CD14-positive monocyte (primary cell): Measurements from ENCODE around the gene TUBG1. TPM values are rescaled to one million over a fixed set of nuclear protein-coding genes. Genes with fewer than 3 reads are reported as not detected.

Experiments used
- DNase-seq, 3 donors: peaks; one replicate each; pipeline ENCODE4 v3.0.0-alpha.2; 2011 to 2022
- H2AFZ ChIP-seq: 2 replicates; pipeline ENCODE4 v1.6.0; 2012; ENCODE audit warnings: mild to moderate bottlenecking, low read depth, low read length, inconsistent platforms; ENCODE audit not compliant: insufficient read depth, poor library complexity, severe bottlenecking
- H3K27ac ChIP-seq, 2 donors: 1 replicate in 1 of 2; 2 replicates in 1 of 2; pipeline ENCODE4 v1.5.1; 2012 to 2013; ENCODE audit warnings: low read length in 2 of 2, control low read depth in 1 of 2, inconsistent platforms in 1 of 2, low read depth in 1 of 2, mild to moderate bottlenecking in 1 of 2
- H3K27me3 ChIP-seq, 2 donors: one replicate each; pipeline versions ENCODE4 v1.6.0 to v1.6.1; 2011 to 2013; ENCODE audit warnings: low read length in 2 of 2; ENCODE audit not compliant: control insufficient read depth in 2 of 2, insufficient read depth in 2 of 2
- H3K36me3 ChIP-seq, 2 donors: replicated peaks in 1 of 2; 1 replicate in 1 of 2; 2 replicates in 1 of 2; pipeline versions ENCODE4 v1.5.1 to v1.6.1; 2012 to 2013; ENCODE audit warnings: low read length in 2 of 2, control low read depth in 1 of 2, inconsistent platforms in 1 of 2, mild to moderate bottlenecking in 1 of 2; ENCODE audit not compliant: insufficient read depth in 2 of 2, control insufficient read depth in 1 of 2
- H3K4me1 ChIP-seq, 2 donors: 1 replicate in 1 of 2; 2 replicates in 1 of 2; pipeline versions ENCODE4 v1.5.1 to v1.6.1; 2012 to 2013; ENCODE audit warnings: low read length in 2 of 2, control low read depth in 1 of 2, inconsistent platforms in 1 of 2, mild to moderate bottlenecking in 1 of 2, moderate library complexity in 1 of 2; ENCODE audit not compliant: insufficient read depth in 2 of 2, control insufficient read depth in 1 of 2
- H3K4me2 ChIP-seq: replicated peaks from 2 replicates; pipeline ENCODE3; 2012; ENCODE audit warnings: low read length, moderate library complexity, mild to moderate bottlenecking; ENCODE audit not compliant: poor library complexity, severe bottlenecking; ENCODE audit errors: extremely low read depth
- H3K4me3 ChIP-seq, 3 experiments: fragments of 200-600 bp in 1 of 3; sonication (generic) in 1 of 3; replicated peaks in 1 of 3; 1 replicate in 2 of 3; 2 replicates in 1 of 3; pipeline ENCODE4 v1.5.1; 2011 to 2013; ENCODE audit warnings: low read length in 3 of 3, mild to moderate bottlenecking in 3 of 3, control low read depth in 2 of 3, low read depth in 2 of 3, inconsistent platforms in 1 of 3, moderate library complexity in 1 of 3
- H3K79me2 ChIP-seq: 2 replicates; pipeline ENCODE4 v1.6.0; 2012; ENCODE audit warnings: mild to moderate bottlenecking, control low read depth, inconsistent platforms, low read length, moderate library complexity; ENCODE audit not compliant: insufficient read depth
- H3K9ac ChIP-seq: 2 replicates; pipeline ENCODE4 v1.6.0; 2017; ENCODE audit warnings: low read length, mild to moderate bottlenecking; ENCODE audit not compliant: insufficient read depth, poor library complexity, severe bottlenecking
- H3K9me3 ChIP-seq, 2 donors: replicated peaks in 1 of 2; 1 replicate in 1 of 2; 2 replicates in 1 of 2; pipeline versions ENCODE4 v1.5.1 to v1.6.1; 2012 to 2013; ENCODE audit warnings: low read length in 2 of 2, control low read depth in 1 of 2; ENCODE audit not compliant: control insufficient read depth in 1 of 2, insufficient read depth in 1 of 2
- H4K20me1 ChIP-seq: 2 replicates; pipeline ENCODE4 v1.6.0; 2012; ENCODE audit warnings: mild to moderate bottlenecking, low read length, control low read depth, moderate library complexity; ENCODE audit not compliant: insufficient read depth
- H3K27ac Mint-ChIP-seq, 7 donors: one replicate each; pipeline ENCODE4 v1.8.0; 2020; ENCODE audit warnings: mild to moderate bottlenecking in 7 of 7, mixed read lengths in 7 of 7, moderate library complexity in 6 of 7, inconsistent platforms in 2 of 7
- H3K27me3 Mint-ChIP-seq, 3 donors: one replicate each; pipeline ENCODE4 v1.8.0; 2021 to 2022; ENCODE audit warnings: low read depth in 3 of 3, mild to moderate bottlenecking in 3 of 3, mixed read lengths in 3 of 3, moderate library complexity in 3 of 3, inconsistent platforms in 1 of 3
- H3K36me3 Mint-ChIP-seq, 2 donors: one replicate each; pipeline ENCODE4 v1.8.0; 2020; ENCODE audit warnings: mixed read lengths in 2 of 2, inconsistent platforms in 1 of 2, mild to moderate bottlenecking in 1 of 2
- H3K4me1 Mint-ChIP-seq: one replicate; pipeline ENCODE4 v1.8.0; 2020; ENCODE audit warnings: mild to moderate bottlenecking, mixed read lengths
- H3K4me3 Mint-ChIP-seq, 2 donors: one replicate each; pipeline ENCODE4 v1.8.0; 2020; ENCODE audit warnings: mild to moderate bottlenecking in 2 of 2, mixed read lengths in 2 of 2, moderate library complexity in 1 of 2
- H3K9me3 Mint-ChIP-seq, 7 donors: one replicate each; pipeline ENCODE4 v1.8.0; 2020 to 2022; ENCODE audit warnings: mixed read lengths in 7 of 7, mild to moderate bottlenecking in 6 of 7, moderate library complexity in 6 of 7, inconsistent platforms in 2 of 7
- WGBS: methylation state at CpG from one replicate; pipeline ENCODE4 v1.1.5; 2013; ENCODE audit warnings: missing lambda C conversion rate; ENCODE audit not compliant: insufficient coverage; 5-methylcytosine and 5-hydroxymethylcytosine counted together
- intact Hi-C, 2 donors: fragments of 100-400 bp; cut with micrococcal nuclease; formaldehyde crosslinking; loops; one replicate each; pipeline versions ENCODE4 v1.15.0 to v1.15.1; 2023
- polyA plus RNA-seq, 3 donors: library from polyadenylated mRNA; depleted of rRNA in 1 of 3; unstranded in 2 of 3; stranded (reverse) in 1 of 3; fragments of 300-500 nt in 2 of 3; fragments of >200 nt in 1 of 3; fragmentation: Illumina TruSeq in 2 of 3; gene quantifications; 1 replicate in 2 of 3; 2 replicates in 1 of 3; pipeline ENCODE4 v1.2.3, GENCODE V29; 2012 to 2021
- TF ChIP-seq, protein P1 (sequence below): fragments of 200-600 bp; IDR thresholded peaks from one replicate; pipeline ENCODE4 v1.8.0; 2022; ENCODE audit warnings: antibody characterized with exemption, mild to moderate bottlenecking

TUBG1 gene
- polyA plus RNA-seq, 3 donors, result 7.5 to 17.4 (median 10.2) TPM

DNA sequence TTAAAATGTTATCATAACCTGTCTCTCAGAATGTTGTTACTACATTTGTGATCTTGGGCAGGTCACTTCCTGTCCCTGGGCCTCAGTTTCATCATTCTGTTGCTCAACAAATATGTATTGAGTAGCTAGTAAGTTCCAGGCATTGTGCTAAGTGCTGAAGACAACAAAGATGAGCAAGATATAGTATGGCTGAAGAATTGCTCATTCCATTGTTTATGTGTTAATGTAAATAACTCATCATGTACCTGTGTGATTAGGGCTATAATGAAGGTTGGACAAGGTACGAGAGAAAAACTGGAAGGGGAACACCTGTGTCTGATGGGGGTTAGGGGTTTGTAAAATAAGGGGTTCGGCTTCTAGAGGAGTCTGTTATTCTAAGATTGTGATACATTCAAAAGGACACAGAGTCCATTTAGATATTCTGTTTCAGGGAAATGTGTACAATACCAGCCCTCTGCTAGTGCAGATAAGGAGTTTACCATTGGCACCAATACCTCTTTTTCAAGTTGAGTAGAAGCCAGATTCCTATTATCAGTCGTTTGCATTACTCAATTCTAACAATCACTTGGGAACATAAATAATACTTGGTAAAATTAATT is 20.0 kb downstream of the TUBG1 start:
- H3K79me2 ChIP-seq, result no peaks in the 10 kb centered on the region
- H3K27ac ChIP-seq, result no peak overlapping the region
- no peaks in the 10 kb centered on the region for H3K9me3 ChIP-seq
- no peaks in the 10 kb centered on the region for H3K27me3 ChIP-seq
- no peaks in the 10 kb centered on the region for H3K36me3 Mint-ChIP-seq
- H3K4me2 ChIP-seq, result no peak overlapping the region
- intact Hi-C loops, result no loop called here
- no peak overlapping the region for H3K4me3 ChIP-seq
- 91% methylated on average over 1 of the region's 3 CpGs for WGBS
- H3K4me1 Mint-ChIP-seq, result peaks cover 7% of the 10 kb centered on the region
- no peak overlapping the region for H3K27ac Mint-ChIP-seq
- no peaks in the 10 kb centered on the region for H3K36me3 ChIP-seq
- H3K4me3 Mint-ChIP-seq, result no peak overlapping the region
- peaks cover 2 to 5% (median 3%) of the 10 kb centered on the region in 3 donors for H3K27me3 Mint-ChIP-seq
- H3K4me1 ChIP-seq, result peaks cover 3 to 7% of the 10 kb centered on the region in 2 donors
- TF ChIP-seq, protein P1, sequence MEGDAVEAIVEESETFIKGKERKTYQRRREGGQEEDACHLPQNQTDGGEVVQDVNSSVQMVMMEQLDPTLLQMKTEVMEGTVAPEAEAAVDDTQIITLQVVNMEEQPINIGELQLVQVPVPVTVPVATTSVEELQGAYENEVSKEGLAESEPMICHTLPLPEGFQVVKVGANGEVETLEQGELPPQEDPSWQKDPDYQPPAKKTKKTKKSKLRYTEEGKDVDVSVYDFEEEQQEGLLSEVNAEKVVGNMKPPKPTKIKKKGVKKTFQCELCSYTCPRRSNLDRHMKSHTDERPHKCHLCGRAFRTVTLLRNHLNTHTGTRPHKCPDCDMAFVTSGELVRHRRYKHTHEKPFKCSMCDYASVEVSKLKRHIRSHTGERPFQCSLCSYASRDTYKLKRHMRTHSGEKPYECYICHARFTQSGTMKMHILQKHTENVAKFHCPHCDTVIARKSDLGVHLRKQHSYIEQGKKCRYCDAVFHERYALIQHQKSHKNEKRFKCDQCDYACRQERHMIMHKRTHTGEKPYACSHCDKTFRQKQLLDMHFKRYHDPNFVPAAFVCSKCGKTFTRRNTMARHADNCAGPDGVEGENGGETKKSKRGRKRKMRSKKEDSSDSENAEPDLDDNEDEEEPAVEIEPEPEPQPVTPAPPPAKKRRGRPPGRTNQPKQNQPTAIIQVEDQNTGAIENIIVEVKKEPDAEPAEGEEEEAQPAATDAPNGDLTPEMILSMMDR, result no peak
- H3K9ac ChIP-seq, result no peak overlapping the region
- DNase-seq, result peak in 1 of 3 donors; percentile 36
- no peak overlapping the region for H2AFZ ChIP-seq
- H3K9me3 Mint-ChIP-seq, result no peaks in the 10 kb centered on the region
- H4K20me1 ChIP-seq, result no peaks in the 10 kb centered on the region

DNA sequence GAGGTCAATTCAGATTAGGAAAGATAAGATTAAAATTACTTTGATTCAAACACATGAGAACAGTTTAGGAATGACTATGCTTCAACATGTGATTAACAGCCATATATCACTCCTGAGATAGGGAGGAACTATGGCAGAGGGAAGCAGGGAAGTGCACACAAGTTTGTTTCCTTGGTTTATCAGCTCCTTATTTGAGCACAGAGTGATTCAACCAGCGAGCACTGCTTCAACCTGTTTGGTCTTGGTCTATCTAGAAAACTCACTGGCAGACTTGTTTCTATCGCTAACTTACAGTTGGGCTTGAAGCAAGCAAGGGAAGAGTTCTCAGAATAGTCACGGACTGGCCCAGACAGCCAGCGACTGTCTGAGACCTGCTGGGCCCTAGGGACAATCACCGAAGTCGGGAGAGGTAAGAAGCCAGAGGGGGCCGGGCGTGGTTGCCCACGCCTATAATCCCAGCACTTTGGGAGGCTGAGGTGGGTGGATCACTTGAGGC is 23.5 kb downstream of the TUBG1 start:
- Histone ChIP-seq H3K79me2 (no peaks in the 10 kb centered on the region), H3K9ac (no peak overlapping the region), H4K20me1 (no peaks in the 10 kb centered on the region), H3K27me3 (no peaks in the 10 kb centered on the region), H3K4me2 (no peak overlapping the region), H3K9me3 (no peaks in the 10 kb centered on the region), H3K27ac (no peak overlapping the region), H3K4me1 (peaks cover 3 to 7% of the 10 kb centered on the region in 2 donors), H2AFZ (no peak overlapping the region), H3K36me3 (no peaks in the 10 kb centered on the region), H3K4me3 (no peak overlapping the region)
- peaks cover 7% of the 10 kb centered on the region for H3K4me1 Mint-ChIP-seq
- no peak overlapping the region for H3K4me3 Mint-ChIP-seq
- H3K9me3 Mint-ChIP-seq, result peaks cover 0 to 4% (median 0%) of the 10 kb centered on the region in 7 donors
- no peaks in the 10 kb centered on the region for H3K36me3 Mint-ChIP-seq
- WGBS, result 95% methylated on average over 7 of the region's 9 CpGs
- peaks cover 2 to 5% (median 3%) of the 10 kb centered on the region in 3 donors for H3K27me3 Mint-ChIP-seq
- H3K27ac Mint-ChIP-seq, result peak overlapping the region in 1 of 7 donors; percentile 42
- intact Hi-C loops, result no loop called here
- no peak for DNase-seq
- TF ChIP-seq, protein P1, result no peak
